HepG2 (cell line): Measurements from ENCODE around the gene CLDN24. TPM values are rescaled to one million over a fixed set of nuclear protein-coding genes. Genes with fewer than 3 reads are reported as not detected.

ENCODE experiments used
- MED8 ChIP-seq: sonication (generic); formaldehyde crosslinking; IDR thresholded peaks from 2 replicates; pipeline ENCODE4 v1.8.1; 2023; ENCODE audit warnings: mild to moderate bottlenecking, missing genetic modification reagents; ENCODE audit not compliant: insufficient replicate concordance
- ZKSCAN5 ChIP-seq: sonication (generic); formaldehyde crosslinking; IDR thresholded peaks from 2 replicates; pipeline ENCODE4 v1.5.1; 2020; ENCODE audit warnings: mild to moderate bottlenecking, missing genetic modification reagents
- ZNF205 ChIP-seq: IDR thresholded peaks from 2 replicates; pipeline ENCODE4 v1.6.1; 2018; ENCODE audit warnings: missing biosample characterization, missing genetic modification reagents
- ZNF546 ChIP-seq: sonication (generic); formaldehyde crosslinking; conservative IDR thresholded peaks from 2 replicates; pipeline ENCODE4 v1.8.1; 2023; ENCODE audit warnings: mild to moderate bottlenecking, missing genetic modification reagents
- ZNF644 ChIP-seq: IDR thresholded peaks from 2 replicates; pipeline ENCODE4 v1.6.1; 2016; ENCODE audit warnings: low read depth
- polyA plus RNA-seq, 8 experiments: library from polyadenylated mRNA; depleted of rRNA in 3 of 8; stranded (reverse) in 7 of 8; unstranded in 1 of 8; fragments of >200 nt; fragmentation: Illumina TruSeq in 4 of 8; extraction: Trizol in 4 of 8; gene quantifications; 2 replicates each; pipeline versions ENCODE4 v1.2.1 to v1.2.3, GENCODE V29; 2011 to 2016; ENCODE audit warnings: low read depth in 4 of 8, missing spikeins in 1 of 8, mixed read lengths in 1 of 8; ENCODE audit not compliant: insufficient read depth in 1 of 8
- total RNA-seq, 5 experiments: library from RNA; depleted of rRNA; stranded (reverse); fragments of >200 nt; fragmentation: Illumina TruSeq; extraction: Trizol; gene quantifications; 2 replicates each; pipeline ENCODE4 v1.2.3, GENCODE V29; 2016; ENCODE audit warnings: low read depth in 1 of 5
- TF ChIP-seq, protein P1 (sequence below): sonication (generic); formaldehyde crosslinking; IDR thresholded peaks from 2 replicates; pipeline ENCODE4 v1.4.0; 2020; ENCODE audit warnings: missing genetic modification reagents
- TF ChIP-seq, protein P2 (sequence below): sonication (generic); formaldehyde crosslinking; IDR thresholded peaks from 2 replicates; pipeline ENCODE4 v1.4.0; 2020; ENCODE audit warnings: missing genetic modification reagents, mild to moderate bottlenecking, borderline replicate concordance
- TF ChIP-seq, protein P3 (sequence below): sonication (generic); formaldehyde crosslinking; IDR thresholded peaks from 2 replicates; pipeline ENCODE4 v1.5.0; 2020; ENCODE audit warnings: mild to moderate bottlenecking, low read depth, missing genetic modification reagents, borderline replicate concordance

The CLDN24 gene
- total and polyA plus RNA-seq, 2 of the 13 experiments (the other 11 are each of a cell fraction or from before 2014, with no cell fraction given): not detected

DNA sequence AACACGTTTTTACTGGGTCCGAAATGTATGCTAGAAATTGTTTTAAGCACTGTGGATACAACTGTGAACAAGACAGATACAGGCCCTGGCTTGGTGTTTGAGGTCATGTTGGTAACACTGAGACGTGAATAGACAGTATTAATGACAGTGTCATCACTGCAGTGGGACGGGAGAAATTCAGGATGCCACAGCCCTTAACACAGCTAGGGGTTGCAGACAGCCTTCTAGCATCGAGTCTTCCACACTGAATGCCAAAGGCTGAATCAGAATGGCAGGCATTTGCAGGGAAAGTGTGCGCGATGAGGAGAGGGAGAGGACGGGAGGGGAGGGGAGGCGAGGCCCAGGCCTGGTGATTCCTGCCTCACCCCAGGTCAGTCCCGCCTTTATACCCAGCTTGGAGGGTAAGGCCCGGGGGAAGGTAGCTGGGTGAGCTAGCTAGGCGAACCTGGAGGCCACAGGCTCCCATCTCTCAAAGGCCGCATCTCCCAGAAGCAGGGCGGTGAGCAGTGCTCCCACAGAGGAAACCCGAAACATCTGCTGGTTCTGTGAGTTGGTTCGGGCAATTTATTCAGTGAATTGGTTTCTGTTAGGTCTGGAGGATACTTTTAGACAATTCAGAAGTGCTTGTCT, 44.1 kb upstream of the CLDN24 start (continued):
- TF ChIP-seq, protein P1, sequence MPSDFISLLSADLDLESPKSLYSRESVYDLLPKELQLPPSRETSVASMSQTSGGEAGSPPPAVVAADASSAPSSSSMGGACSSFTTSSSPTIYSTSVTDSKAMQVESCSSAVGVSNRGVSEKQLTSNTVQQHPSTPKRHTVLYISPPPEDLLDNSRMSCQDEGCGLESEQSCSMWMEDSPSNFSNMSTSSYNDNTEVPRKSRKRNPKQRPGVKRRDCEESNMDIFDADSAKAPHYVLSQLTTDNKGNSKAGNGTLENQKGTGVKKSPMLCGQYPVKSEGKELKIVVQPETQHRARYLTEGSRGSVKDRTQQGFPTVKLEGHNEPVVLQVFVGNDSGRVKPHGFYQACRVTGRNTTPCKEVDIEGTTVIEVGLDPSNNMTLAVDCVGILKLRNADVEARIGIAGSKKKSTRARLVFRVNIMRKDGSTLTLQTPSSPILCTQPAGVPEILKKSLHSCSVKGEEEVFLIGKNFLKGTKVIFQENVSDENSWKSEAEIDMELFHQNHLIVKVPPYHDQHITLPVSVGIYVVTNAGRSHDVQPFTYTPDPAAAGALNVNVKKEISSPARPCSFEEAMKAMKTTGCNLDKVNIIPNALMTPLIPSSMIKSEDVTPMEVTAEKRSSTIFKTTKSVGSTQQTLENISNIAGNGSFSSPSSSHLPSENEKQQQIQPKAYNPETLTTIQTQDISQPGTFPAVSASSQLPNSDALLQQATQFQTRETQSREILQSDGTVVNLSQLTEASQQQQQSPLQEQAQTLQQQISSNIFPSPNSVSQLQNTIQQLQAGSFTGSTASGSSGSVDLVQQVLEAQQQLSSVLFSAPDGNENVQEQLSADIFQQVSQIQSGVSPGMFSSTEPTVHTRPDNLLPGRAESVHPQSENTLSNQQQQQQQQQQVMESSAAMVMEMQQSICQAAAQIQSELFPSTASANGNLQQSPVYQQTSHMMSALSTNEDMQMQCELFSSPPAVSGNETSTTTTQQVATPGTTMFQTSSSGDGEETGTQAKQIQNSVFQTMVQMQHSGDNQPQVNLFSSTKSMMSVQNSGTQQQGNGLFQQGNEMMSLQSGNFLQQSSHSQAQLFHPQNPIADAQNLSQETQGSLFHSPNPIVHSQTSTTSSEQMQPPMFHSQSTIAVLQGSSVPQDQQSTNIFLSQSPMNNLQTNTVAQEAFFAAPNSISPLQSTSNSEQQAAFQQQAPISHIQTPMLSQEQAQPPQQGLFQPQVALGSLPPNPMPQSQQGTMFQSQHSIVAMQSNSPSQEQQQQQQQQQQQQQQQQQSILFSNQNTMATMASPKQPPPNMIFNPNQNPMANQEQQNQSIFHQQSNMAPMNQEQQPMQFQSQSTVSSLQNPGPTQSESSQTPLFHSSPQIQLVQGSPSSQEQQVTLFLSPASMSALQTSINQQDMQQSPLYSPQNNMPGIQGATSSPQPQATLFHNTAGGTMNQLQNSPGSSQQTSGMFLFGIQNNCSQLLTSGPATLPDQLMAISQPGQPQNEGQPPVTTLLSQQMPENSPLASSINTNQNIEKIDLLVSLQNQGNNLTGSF (CRISPR knock-in tag): no peak
- TF ChIP-seq MED8 (CRISPR knock-in tag) (no peak), ZKSCAN5 (CRISPR knock-in tag) (no peak), ZNF644 (CRISPR knock-in tag) (no peak), ZNF205 (CRISPR knock-in tag) (no peak), ZNF546 (CRISPR knock-in tag) (no peak)
- TF ChIP-seq, protein P2, sequence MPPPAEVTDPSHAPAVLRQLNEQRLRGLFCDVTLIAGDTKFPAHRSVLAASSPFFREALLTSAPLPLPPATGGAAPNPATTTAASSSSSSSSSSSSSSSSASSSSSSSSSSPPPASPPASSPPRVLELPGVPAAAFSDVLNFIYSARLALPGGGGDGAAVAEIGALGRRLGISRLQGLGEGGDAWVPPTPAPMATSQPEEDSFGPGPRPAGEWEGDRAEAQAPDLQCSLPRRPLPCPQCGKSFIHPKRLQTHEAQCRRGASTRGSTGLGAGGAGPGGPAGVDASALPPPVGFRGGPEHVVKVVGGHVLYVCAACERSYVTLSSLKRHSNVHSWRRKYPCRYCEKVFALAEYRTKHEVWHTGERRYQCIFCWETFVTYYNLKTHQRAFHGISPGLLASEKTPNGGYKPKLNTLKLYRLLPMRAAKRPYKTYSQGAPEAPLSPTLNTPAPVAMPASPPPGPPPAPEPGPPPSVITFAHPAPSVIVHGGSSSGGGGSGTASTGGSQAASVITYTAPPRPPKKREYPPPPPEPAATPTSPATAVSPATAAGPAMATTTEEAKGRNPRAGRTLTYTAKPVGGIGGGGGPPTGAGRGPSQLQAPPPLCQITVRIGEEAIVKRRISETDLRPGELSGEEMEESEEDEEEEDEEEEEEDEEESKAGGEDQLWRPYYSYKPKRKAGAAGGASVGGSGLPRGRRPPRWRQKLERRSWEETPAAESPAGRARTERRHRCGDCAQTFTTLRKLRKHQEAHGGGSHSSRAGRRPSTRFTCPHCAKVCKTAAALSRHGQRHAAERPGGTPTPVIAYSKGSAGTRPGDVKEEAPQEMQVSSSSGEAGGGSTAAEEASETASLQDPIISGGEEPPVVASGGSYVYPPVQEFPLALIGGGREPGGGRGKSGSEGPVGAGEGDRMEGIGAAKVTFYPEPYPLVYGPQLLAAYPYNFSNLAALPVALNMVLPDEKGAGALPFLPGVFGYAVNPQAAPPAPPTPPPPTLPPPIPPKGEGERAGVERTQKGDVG: no peak
- TF ChIP-seq, protein P3, sequence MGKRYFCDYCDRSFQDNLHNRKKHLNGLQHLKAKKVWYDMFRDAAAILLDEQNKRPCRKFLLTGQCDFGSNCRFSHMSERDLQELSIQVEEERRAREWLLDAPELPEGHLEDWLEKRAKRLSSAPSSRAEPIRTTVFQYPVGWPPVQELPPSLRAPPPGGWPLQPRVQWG (CRISPR knock-in tag): no peak
